SK-N-SH treated with all-trans-retinoic acid at 6 μM for 48 hours (cell line): ENCODE data around the gene MAP3K14.

ENCODE experiments used
- ARNTL ChIP-seq: fragments of 450-650 bp; formaldehyde crosslinking; IDR thresholded peaks from 2 replicates; pipeline ENCODE4 v1.5.0; 2020; ENCODE audit warnings: low read depth, mild to moderate bottlenecking, moderate library complexity, borderline replicate concordance
- BACH2 ChIP-seq: fragments of 250-450 bp; sonication (Bioruptor Pico); IDR thresholded peaks from 2 replicates; pipeline ENCODE4 v1.9.0; 2021; ENCODE audit warnings: mild to moderate bottlenecking, borderline replicate concordance
- PPARA ChIP-seq: fragments of 250-450 bp; sonication (Bioruptor Pico); IDR thresholded peaks from 2 replicates; pipeline ENCODE4 v1.5.0; 2020; ENCODE audit warnings: mild to moderate bottlenecking, borderline replicate concordance
- TOX ChIP-seq: fragments of 250-450 bp; sonication (Bioruptor Pico); IDR thresholded peaks from 2 replicates; pipeline ENCODE4 v1.8.0; 2021; ENCODE audit warnings: mild to moderate bottlenecking, moderate library complexity, borderline replicate concordance
- ZFP3 ChIP-seq: fragments of 250-450 bp; sonication (Bioruptor Pico); IDR thresholded peaks from 2 replicates; pipeline ENCODE4 v1.5.0; 2020; ENCODE audit warnings: mild to moderate bottlenecking, moderate library complexity
- ZNF70 ChIP-seq: fragments of 450-650 bp; formaldehyde crosslinking; IDR thresholded peaks from 2 replicates; pipeline ENCODE4 v1.5.0; 2020; ENCODE audit warnings: mild to moderate bottlenecking, moderate library complexity
- TF ChIP-seq, protein P1 (sequence below): fragments of 250-450 bp; sonication (Bioruptor Pico); IDR thresholded peaks from 2 replicates; pipeline ENCODE4 v1.8.0; 2020; ENCODE audit warnings: mild to moderate bottlenecking, moderate library complexity, borderline replicate concordance
- TF ChIP-seq, protein P2 (sequence below): fragments of 250-450 bp; sonication (Bioruptor Pico); IDR thresholded peaks from 2 replicates; pipeline ENCODE4 v1.5.1; 2021; ENCODE audit warnings: mild to moderate bottlenecking, moderate library complexity
- TF ChIP-seq, protein P3 (sequence below): fragments of 250-450 bp; sonication (Bioruptor Pico); IDR thresholded peaks from 2 replicates; pipeline ENCODE4 v1.8.0; 2021; ENCODE audit warnings: low read depth, mild to moderate bottlenecking, moderate library complexity, borderline replicate concordance

DNA sequence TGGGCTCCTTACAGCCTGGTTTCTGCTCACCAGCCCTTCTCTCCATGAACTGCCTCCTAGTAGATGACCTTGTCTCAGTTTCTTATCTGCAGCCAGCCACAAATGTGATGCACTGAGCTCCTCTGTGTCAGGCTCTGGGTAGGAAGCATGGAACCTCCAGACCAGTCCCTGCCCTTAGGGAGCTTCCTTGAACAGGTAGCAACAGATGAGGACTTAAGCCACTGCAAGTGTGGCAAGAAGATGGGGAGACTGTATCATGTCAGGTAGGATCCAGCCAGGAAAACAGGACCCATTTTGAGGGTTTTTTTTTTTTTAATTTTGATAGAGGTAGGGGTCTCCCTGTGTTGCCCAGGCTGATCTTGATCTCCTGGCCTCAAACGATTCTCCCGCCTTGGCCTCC, 5.3 kb upstream of the MAP3K14 start:
- TF ChIP-seq, protein P1, sequence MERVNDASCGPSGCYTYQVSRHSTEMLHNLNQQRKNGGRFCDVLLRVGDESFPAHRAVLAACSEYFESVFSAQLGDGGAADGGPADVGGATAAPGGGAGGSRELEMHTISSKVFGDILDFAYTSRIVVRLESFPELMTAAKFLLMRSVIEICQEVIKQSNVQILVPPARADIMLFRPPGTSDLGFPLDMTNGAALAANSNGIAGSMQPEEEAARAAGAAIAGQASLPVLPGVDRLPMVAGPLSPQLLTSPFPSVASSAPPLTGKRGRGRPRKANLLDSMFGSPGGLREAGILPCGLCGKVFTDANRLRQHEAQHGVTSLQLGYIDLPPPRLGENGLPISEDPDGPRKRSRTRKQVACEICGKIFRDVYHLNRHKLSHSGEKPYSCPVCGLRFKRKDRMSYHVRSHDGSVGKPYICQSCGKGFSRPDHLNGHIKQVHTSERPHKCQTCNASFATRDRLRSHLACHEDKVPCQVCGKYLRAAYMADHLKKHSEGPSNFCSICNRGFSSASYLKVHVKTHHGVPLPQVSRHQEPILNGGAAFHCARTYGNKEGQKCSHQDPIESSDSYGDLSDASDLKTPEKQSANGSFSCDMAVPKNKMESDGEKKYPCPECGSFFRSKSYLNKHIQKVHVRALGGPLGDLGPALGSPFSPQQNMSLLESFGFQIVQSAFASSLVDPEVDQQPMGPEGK = no peak
- TF ChIP-seq BACH2 (CRISPR knock-in tag) (no peak), ARNTL (CRISPR knock-in tag) (no peak), ZNF70 (CRISPR knock-in tag) (no peak), ZFP3 (CRISPR knock-in tag) (no peak), PPARA (CRISPR knock-in tag) (no peak), TOX (CRISPR knock-in tag) (no peak)
- TF ChIP-seq, protein P2, sequence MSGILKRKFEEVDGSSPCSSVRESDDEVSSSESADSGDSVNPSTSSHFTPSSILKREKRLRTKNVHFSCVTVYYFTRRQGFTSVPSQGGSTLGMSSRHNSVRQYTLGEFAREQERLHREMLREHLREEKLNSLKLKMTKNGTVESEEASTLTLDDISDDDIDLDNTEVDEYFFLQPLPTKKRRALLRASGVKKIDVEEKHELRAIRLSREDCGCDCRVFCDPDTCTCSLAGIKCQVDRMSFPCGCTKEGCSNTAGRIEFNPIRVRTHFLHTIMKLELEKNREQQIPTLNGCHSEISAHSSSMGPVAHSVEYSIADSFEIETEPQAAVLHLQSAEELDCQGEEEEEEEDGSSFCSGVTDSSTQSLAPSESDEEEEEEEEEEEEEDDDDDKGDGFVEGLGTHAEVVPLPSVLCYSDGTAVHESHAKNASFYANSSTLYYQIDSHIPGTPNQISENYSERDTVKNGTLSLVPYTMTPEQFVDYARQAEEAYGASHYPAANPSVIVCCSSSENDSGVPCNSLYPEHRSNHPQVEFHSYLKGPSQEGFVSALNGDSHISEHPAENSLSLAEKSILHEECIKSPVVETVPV (CRISPR knock-in tag) = no peak
- TF ChIP-seq, protein P3, sequence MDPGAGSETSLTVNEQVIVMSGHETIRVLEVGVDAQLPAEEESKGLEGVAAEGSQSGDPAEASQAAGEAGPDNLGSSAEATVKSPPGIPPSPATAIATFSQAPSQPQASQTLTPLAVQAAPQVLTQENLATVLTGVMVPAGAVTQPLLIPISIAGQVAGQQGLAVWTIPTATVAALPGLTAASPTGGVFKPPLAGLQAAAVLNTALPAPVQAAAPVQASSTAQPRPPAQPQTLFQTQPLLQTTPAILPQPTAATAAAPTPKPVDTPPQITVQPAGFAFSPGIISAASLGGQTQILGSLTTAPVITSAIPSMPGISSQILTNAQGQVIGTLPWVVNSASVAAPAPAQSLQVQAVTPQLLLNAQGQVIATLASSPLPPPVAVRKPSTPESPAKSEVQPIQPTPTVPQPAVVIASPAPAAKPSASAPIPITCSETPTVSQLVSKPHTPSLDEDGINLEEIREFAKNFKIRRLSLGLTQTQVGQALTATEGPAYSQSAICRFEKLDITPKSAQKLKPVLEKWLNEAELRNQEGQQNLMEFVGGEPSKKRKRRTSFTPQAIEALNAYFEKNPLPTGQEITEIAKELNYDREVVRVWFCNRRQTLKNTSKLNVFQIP (CRISPR knock-in tag) = no peak
